Measurements from ENCODE around the gene LZTFL1.

Gene LZTFL1

DNA sequence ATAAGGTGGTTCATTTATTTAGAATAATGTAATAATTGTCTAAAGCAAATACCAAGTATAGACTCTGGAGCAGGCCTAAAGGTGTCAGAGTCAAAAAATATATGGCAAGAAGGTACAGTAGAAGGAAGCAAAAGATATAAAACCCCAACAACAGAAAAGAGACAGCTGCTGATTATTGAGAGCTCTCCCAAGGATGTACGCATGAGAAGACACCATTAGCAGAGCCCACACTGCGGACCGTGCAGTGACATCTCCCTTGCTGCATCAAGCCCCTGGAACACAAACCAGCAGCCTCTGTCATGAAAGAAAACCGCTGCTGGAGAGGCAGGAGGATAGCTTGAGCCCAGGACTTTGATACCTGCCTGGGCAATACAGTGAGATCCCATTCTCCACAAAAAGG is 27.6 kb downstream of the LZTFL1 start:
- DNase-seq = no peak

DNA sequence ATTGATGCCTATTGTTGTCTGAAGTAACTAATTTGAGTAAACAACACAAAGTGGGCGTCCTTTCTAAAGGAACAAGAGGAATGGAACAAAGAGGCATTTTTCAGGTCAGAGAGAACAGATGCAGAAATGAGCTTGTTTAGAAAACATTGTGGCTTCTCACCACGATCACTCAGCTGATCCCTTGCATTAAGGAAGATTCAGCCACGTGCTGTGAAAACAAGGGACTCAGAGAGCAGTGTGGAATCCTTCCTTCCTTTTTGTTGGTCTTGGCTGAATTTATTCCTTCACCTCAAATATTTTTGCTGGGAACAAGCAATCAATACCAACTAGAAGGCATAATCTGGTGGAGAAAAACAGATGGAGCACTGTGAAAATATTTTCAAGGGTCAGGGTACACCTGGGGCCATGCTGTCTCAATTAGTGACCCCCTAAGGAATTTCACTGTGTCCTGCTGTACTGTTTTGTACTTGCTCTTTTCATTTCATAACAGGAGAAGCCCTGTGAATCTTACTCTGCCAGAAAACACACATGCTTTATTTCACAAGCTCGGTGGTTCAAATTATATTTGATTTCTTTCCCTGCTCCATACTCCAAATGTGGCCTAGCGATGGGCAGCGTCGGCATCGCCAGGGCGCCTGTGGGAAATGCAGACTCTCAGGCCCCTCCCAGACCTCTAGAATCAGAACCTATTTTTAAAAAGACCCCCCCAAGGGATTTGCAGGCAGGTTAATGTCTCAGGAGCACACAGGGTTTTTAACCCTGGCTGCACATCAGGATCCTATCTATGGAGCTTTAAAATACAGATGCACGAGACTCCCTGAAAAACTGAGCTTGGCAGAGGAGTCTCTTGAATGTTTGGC is 34.0 kb downstream of the LZTFL1 start:
- DNase-seq = no peak

- no peak for DNase-seq
Measured at GRCh38 chr3:45807133-45807532, 34.8 kb downstream of the LZTFL1 start.

- DNase-seq = no peak
Measured at GRCh38 chr3:45806072-45806471, 35.8 kb downstream of the LZTFL1 start.

DNA sequence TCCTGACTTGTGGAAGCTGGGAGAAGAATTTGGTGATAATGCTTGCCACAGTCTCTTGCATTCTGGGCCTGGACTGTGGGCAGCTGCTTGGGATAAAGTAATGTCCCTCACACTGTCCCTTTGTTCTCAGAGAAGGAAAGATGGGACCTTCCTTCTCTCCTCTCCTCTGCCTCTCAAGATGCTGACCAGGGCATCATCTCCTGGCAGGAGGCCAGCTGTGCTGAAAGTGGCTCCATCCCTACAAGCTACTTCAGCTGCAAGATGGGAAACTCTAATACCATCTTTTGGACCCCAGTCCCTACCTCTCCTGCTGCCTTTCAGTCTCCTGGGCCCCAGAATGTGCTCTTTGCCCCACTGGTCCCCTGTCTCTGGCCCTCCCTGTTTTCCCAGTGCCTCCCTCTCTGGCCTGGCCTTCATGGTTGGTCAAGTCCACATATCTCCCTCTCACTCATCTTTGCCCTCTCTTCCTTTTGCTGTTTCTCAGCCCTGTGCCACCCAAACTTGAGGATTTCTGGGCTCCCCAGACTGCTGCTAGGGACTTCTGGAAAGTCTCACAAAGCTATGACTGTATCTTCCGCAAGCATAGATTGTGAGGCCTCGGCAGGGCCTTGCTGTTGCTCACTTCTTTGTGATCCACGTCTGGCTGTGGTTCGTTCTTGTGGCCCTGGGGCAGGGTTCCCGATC is 38.5 kb downstream of the LZTFL1 start:
- peak in 1 of 56 donors; percentile 9 for DNase-seq

- no peak for DNase-seq
Measured at GRCh38 chr3:45802146-45802545, 39.8 kb downstream of the LZTFL1 start.

GRCh38 chr3:45800611-45801010 is 41.3 kb downstream of the LZTFL1 start:
- no peak for DNase-seq

DNA sequence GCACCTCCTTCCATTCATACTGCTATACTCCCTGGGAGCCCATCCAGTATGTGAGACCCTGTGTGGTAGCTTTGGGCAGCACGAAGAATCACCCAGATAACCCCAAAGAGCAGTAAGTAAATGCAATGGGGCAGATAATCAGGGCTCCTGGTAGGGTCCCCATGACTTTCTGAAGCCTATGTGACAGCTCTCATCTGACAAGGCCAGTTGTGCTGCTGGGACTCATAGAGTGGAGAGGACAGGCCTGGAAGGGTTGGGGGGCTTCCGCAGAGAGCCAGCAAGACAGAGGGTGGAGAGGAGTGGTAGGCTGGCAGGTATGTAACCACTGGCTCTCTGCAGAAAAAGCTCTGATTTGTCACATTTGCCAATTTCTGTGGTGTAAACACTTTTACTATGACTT is 42.3 kb downstream of the LZTFL1 start:
- no peak for DNase-seq

GRCh38 chr3:45798034-45798433 is 43.9 kb downstream of the LZTFL1 start:
- no peak for DNase-seq

GRCh38 chr3:45796902-45797637 is 44.8 kb downstream of the LZTFL1 start:
- DNase-seq = no peak

DNA sequence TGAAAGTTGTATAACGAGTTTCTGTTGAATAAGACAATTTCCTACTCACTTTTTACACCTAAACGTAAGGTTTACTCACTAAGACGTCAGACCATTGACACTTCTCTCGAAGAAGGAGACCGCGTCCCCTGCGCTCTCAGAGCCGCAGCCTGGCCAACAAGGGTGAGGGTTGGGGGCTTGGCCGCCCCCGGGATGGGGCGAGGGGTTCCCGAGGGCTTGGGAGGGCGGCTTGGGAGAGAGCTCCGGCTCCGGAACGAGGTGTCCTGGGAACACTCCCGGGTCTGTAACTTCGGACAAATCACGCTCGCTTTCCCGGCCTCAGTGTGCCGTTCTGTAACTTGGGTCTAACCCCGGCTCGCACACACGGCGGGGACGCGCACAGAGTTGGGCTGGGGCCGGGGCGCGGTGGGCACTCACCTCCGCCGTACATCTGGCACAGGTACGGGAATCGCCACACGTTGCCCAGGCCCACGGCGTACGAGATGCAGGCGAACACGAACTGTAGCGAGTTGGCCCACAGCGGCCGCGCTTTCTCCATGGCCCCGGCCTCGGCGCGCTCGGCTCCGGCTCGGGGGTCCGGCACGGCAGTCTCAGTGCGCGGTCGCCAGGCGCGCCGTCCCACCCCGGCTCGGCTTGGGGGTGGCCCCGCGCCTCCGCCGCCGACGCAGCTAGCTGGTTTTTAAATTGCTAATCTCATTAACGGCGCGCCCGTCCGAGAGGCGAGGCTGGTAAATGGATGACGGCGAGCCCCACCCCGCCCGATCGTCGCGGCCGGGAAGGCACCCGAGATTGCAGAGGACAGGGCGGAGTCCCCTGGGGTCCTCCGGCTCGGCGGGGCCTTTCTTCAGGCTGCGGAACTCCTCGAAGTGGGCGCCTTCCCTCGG is 45.8 kb downstream of the LZTFL1 start, which contains the start of gene SLC6A20:
TSS of gene SLC6A20 (minus strand) at position 655 of the 884 bp plus-strand sequence. CDS start at position 538, 117 bp downstream.
- DNase-seq = no peak

DNA sequence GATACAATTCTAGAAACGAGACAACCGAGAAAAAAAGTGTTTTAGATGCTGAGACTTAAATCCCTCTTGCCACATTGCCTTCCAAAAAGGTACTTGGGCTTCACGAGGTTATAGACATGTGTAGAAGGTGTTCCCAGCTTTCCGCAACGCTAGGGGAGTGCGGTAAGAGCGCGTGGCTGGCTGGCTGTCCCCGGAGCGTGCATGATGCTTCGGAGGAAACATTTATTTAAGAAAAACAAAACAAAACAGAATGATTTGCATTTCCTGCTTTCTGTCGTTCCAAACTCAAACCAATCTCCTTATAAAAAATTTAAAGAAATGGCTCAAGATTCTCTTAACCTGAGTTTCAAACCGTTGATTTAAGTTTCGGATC is 46.4 kb downstream of the LZTFL1 start:
- DNase-seq = no peak

DNA sequence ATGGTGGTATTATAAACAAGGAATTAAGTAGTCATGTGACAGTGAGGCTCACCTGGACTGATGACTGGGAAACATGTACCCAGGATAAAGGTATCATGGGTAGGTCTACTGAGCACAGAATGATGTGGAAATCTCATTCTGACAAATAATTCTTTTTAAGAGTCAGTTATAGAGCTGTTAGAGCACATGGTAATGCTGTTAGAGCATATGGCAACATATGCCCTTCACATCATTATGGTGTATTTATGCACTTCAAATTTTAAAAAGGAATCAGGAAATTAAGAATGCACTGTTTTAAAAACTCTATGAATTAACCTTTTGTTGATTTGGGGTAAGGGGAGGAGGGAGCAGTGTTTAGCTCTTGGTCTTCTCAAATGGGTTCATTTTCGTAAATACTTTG is 47.3 kb downstream of the LZTFL1 start:
- no peak for DNase-seq

DNA sequence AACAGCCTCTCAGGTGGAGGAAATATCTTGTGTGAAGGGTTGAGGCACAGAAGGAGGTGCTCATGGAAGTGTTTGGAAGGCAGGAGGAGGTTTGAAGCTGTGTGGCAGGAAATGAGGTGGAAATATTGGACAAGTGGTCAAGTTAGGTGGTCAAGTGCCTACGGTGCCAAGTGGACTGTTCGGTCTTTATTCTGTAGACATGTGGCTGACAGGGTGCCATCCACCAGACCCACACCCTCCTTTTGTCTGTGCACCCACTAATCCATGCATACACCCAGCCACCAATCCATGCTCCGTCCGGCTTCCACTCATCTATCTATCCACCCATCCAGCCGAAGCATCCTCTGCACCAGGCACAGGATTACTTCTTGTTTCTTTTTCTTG is 47.8 kb downstream of the LZTFL1 start:
- no peak for DNase-seq

GRCh38 chr3:45793482-45794176 is 48.3 kb downstream of the LZTFL1 start:
- DNase-seq = no peak

DNA sequence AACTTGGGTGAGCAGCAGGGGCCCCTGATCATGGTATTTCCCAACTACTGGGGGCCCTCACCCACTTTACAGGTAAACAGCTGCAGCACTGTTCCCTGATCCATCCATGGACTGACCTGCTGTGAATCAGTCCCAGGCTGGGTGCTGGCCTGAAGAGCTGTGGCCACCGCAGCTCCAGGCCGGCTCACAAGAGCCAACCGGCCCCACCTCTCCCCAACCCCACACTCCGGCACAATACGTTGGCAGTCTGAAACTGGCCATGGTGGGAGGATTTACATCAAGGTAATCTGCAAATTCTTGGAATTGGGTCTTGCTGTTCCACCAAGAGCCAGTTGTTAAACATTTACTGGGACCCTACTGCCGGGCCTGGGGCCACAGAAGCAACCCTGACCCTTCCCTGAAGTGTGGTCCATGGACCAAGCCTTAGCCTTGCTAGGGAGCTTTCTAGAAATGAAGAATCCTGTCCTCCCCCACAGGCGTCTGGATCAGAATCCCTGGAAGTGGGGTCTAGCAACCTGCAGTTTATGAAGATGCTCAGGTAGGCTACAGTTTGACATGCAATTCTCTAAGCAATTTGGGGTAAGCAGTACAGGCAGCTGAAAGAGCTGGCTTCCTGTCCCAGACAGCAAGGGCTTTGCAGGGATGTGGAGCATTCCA is 49.3 kb downstream of the LZTFL1 start:
- DNase-seq = no peak

GRCh38 chr3:45792036-45792435 is 49.9 kb downstream of the LZTFL1 start:
- DNase-seq = no peak

GRCh38 chr3:45790596-45790995 is 51.3 kb downstream of the LZTFL1 start:
- no peak for DNase-seq

GRCh38 chr3:45789235-45789812 is 52.6 kb downstream of the LZTFL1 start:
- DNase-seq = no peak

- no peak for DNase-seq
Measured at GRCh38 chr3:45787551-45787950, 54.4 kb downstream of the LZTFL1 start.

Measured in nucleus accumbens (tissue), 56 donors.